ENCODE measurements around the gene KSR2. TPM values are rescaled to one million over a fixed set of nuclear protein-coding genes. Genes with fewer than 3 reads are reported as not detected.

KSR2 gene
- total RNA-seq, 1 experiment from 2014 or later = 1.3 TPM

DNA sequence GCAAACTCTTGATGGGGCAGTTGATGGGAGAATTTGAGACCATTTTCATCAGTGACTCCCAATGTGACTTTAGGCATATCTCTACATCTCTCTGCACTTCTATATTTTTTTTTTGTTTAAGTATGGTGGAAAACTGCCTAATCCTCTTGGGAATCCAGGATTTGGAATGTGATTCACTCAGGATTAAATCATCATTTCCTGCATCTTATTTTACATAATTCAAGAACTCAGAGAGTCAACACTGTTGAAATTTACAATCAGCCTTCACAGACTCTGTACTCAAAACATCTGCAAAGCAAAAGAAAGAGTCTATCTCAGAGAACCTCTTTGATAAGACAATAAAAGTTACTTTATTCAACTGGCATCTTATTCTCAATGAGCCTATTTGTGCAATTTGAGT lies 346.7 kb downstream of the KSR2 start:
- no peak overlapping the region for H3K4me3 Mint-ChIP-seq
- no peak for DNase-seq
- H3K9me3 Mint-ChIP-seq = no peaks in the 10 kb centered on the region

More for the DNA sequence above, 346.7 kb downstream of the KSR2 start:
- no peak overlapping the region for H3K9ac ChIP-seq (ENCODE audit: extremely low read depth, insufficient read length, low read length)
- H3K79me2 ChIP-seq (ENCODE audit: insufficient read depth, low read length) = no peaks in the 10 kb centered on the region
- Mint-ChIP-seq H3K36me3 (ENCODE audit: insufficient read depth in 1 of 3, low read depth in 3 of 3) (peaks cover 0 to 2% (median 0%) of the 10 kb centered on the region in 3 experiments; a peak in 2 of 7 replicates), H3K27me3 (ENCODE audit: low read depth) (peaks cover 2% of the 10 kb centered on the region; the same call in 1 of the 2 replicates), H3K4me1 (no peaks in the 10 kb centered on the region), H3K27ac (no peak overlapping the region)
- H3K4me2 ChIP-seq (ENCODE audit: insufficient read depth, insufficient read length, low read length) = no peak overlapping the region
- no peak overlapping the region for H4K91ac ChIP-seq (ENCODE audit: insufficient read length, low read depth, low read length)
- no peak overlapping the region for H3K56ac ChIP-seq (ENCODE audit: insufficient read length, low read depth, low read length)
- no peak overlapping the region for H2BK5ac ChIP-seq (ENCODE audit: insufficient read length, low read length)
- H2BK120ac ChIP-seq (ENCODE audit: low read depth, low read length, poor library complexity, severe bottlenecking) = no peak overlapping the region
- no peaks in the 10 kb centered on the region for H3K4me1 ChIP-seq (ENCODE audit: insufficient read depth, low read length)
- no peak overlapping the region for H3K27ac ChIP-seq (ENCODE audit: insufficient read length, low read depth, low read length)
- no peak overlapping the region for H2AFZ ChIP-seq (ENCODE audit: low read length)
- no peaks in the 10 kb centered on the region for H4K20me1 ChIP-seq (ENCODE audit: control insufficient read depth, insufficient read depth, insufficient read length)
- no peak overlapping the region for H3T11ph ChIP-seq (ENCODE audit: low read length)
- H2BK20ac ChIP-seq (ENCODE audit: low read depth, low read length, poor library complexity, severe bottlenecking) = no peak overlapping the region
- no peak overlapping the region for H2BK12ac ChIP-seq (ENCODE audit: insufficient read length, low read depth, low read length)
- no peaks in the 10 kb centered on the region for H3K27me3 ChIP-seq (ENCODE audit: insufficient read depth, low read length)
- no peak overlapping the region for H2AK5ac ChIP-seq (ENCODE audit: insufficient read length, low read length)
- no peak overlapping the region for H4K5ac ChIP-seq (ENCODE audit: insufficient read length, low read depth, low read length)
- H4K8ac ChIP-seq (replicated peaks; ENCODE audit: insufficient read length, low read depth, low read length) = no peak overlapping the region
- H3K79me1 ChIP-seq (ENCODE audit: insufficient read depth, low read depth, low read length, poor library complexity, severe bottlenecking) = no peaks in the 10 kb centered on the region
- H2BK15ac ChIP-seq (ENCODE audit: low read depth, low read length) = no peak overlapping the region
- H3K4ac ChIP-seq (ENCODE audit: low read depth, low read length) = no peak overlapping the region
- H3K18ac ChIP-seq (ENCODE audit: insufficient read length, low read depth, low read length) = no peak overlapping the region
- H3K23me2 ChIP-seq (ENCODE audit: insufficient read length, low read depth, low read length, poor library complexity, severe bottlenecking) = no peaks in the 10 kb centered on the region
- no peaks in the 10 kb centered on the region for H3K9me3 ChIP-seq (ENCODE audit: control insufficient read depth, low read depth, low read length)
- no peak overlapping the region for H3K23ac ChIP-seq (ENCODE audit: insufficient read length, low read depth, low read length)
- TF ChIP-seq, protein P1, sequence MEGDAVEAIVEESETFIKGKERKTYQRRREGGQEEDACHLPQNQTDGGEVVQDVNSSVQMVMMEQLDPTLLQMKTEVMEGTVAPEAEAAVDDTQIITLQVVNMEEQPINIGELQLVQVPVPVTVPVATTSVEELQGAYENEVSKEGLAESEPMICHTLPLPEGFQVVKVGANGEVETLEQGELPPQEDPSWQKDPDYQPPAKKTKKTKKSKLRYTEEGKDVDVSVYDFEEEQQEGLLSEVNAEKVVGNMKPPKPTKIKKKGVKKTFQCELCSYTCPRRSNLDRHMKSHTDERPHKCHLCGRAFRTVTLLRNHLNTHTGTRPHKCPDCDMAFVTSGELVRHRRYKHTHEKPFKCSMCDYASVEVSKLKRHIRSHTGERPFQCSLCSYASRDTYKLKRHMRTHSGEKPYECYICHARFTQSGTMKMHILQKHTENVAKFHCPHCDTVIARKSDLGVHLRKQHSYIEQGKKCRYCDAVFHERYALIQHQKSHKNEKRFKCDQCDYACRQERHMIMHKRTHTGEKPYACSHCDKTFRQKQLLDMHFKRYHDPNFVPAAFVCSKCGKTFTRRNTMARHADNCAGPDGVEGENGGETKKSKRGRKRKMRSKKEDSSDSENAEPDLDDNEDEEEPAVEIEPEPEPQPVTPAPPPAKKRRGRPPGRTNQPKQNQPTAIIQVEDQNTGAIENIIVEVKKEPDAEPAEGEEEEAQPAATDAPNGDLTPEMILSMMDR (conservative IDR thresholded peaks at IDR 0.05) = no peak
- H3K14ac ChIP-seq (ENCODE audit: insufficient read depth, low read length) = no peak overlapping the region

Data from H9 (cell line).